K562 (cell line): Measurements from ENCODE around the gene DYNC1H1. TPM values are rescaled to one million over a fixed set of nuclear protein-coding genes. Genes with fewer than 3 reads are reported as not detected.

ENCODE experiments used
- CTBP1 ChIP-seq: fragments of 450-650 bp; IDR thresholded peaks from 2 replicates; pipeline ENCODE4 v1.6.1; 2016; ENCODE audit warnings: borderline replicate concordance
- GABPB1 ChIP-seq: sonication (generic); formaldehyde crosslinking; IDR thresholded peaks from 2 replicates; pipeline ENCODE4 v1.8.0; 2022; ENCODE audit warnings: mild to moderate bottlenecking, missing genetic modification reagents
- HMGXB4 ChIP-seq: sonication (generic); formaldehyde crosslinking; IDR thresholded peaks from 2 replicates; pipeline ENCODE4 v1.8.1; 2023; ENCODE audit warnings: mild to moderate bottlenecking, missing genetic modification reagents
- KLF1 ChIP-seq: fragments of 450-650 bp; IDR thresholded peaks from 2 replicates; pipeline ENCODE4 v1.6.1; 2016; ENCODE audit warnings: missing genetic modification characterization, missing compliant biosample characterization
- MAZ ChIP-seq, 2 experiments: fragments of 450-650 bp in 1 of 2; sonication (generic) in 1 of 2; formaldehyde crosslinking; IDR thresholded peaks in 1 of 2; conservative IDR thresholded peaks in 1 of 2; 2 replicates each; pipeline versions ENCODE4 v1.4.0 to v1.5.0; 2020; ENCODE audit warnings: mild to moderate bottlenecking in 1 of 2, missing genetic modification reagents in 1 of 2
- MCM5 ChIP-seq: fragments of 450-650 bp; IDR thresholded peaks from 2 replicates; pipeline ENCODE4 v1.6.1; 2016; ENCODE audit warnings: low read depth
- POLR2AphosphoS5 ChIP-seq: IDR thresholded peaks from 2 replicates; pipeline ENCODE4 v1.6.1; 2011; ENCODE audit warnings: mild to moderate bottlenecking, low read depth, low read length, moderate library complexity; ENCODE audit not compliant: control insufficient read depth, insufficient read depth
- RNF219 ChIP-seq: fragments of 250-450 bp; sonication (Bioruptor Pico); IDR thresholded peaks from 2 replicates; pipeline ENCODE4 v1.5.0; 2022; ENCODE audit warnings: mild to moderate bottlenecking
- SMARCA4 ChIP-seq: fragments of 450-650 bp; IDR thresholded peaks from 2 replicates; pipeline ENCODE4 v1.6.1; 2016
- SNRNP70 ChIP-seq: fragments of 200-400 bp; formaldehyde crosslinking; optimal IDR thresholded peaks from 2 replicates; pipeline ENCODE3; 2017; ENCODE audit warnings: low read depth, low read length
- ZNF280B ChIP-seq: fragments of 250-450 bp; sonication (Bioruptor Pico); IDR thresholded peaks from 2 replicates; pipeline ENCODE4 v1.5.1; 2021; ENCODE audit warnings: mild to moderate bottlenecking
- ZNF347 ChIP-seq: fragments of 450-650 bp; formaldehyde crosslinking; IDR thresholded peaks from 2 replicates; pipeline ENCODE4 v1.4.0; 2020; ENCODE audit warnings: low read depth, mild to moderate bottlenecking, moderate library complexity
- ZNF589 ChIP-seq: fragments of 200-800 bp; sonication (Bioruptor generic); IDR thresholded peaks from 2 replicates; pipeline ENCODE4 v1.6.1; 2016; ENCODE audit warnings: low read depth, missing genetic modification characterization, missing compliant biosample characterization
- polyA plus RNA-seq, 8 experiments: library from polyadenylated mRNA; depleted of rRNA in 4 of 8; stranded (reverse) in 5 of 8; unstranded in 3 of 8; fragments of >200 nt; fragmentation: Nextera tagmentation in 2 of 8; fragmentation: Illumina TruSeq in 1 of 8; extraction: Ambion mirVana in 2 of 8; extraction: Trizol in 1 of 8; gene quantifications; 2 replicates each; pipeline versions ENCODE4 v1.2.1 to v1.2.3, GENCODE V29; 2011 to 2014; ENCODE audit warnings: inconsistent platforms in 1 of 8, missing spikeins in 1 of 8
- total RNA-seq, 7 experiments: library from RNA; depleted of rRNA in 6 of 7; stranded (reverse); fragments of >200 nt in 6 of 7; fragmentation: Illumina TruSeq in 2 of 7; extraction: Trizol in 2 of 7; gene quantifications; 2 replicates each; pipeline versions ENCODE4 v1.2.1 to v1.2.3, GENCODE V29; 2011 to 2021; ENCODE audit warnings: low replicate concordance in 1 of 7
- TF ChIP-seq, protein P1 (sequence below), 3 experiments: fragments of 200-800 bp in 1 of 3; sonication (Bioruptor generic) in 1 of 3; sonication (generic) in 1 of 3; formaldehyde crosslinking in 1 of 3; IDR thresholded peaks; 2 replicates each; pipeline versions ENCODE4 v1.6.1 to v1.8.0; 2016 to 2022; ENCODE audit warnings: mild to moderate bottlenecking in 2 of 3, missing compliant biosample characterization in 2 of 3, missing genetic modification characterization in 2 of 3, missing genetic modification reagents in 1 of 3
- TF ChIP-seq, protein P2 (sequence below), 2 experiments: fragments of 450-650 bp; conservative IDR thresholded peaks; 2 replicates each; pipeline ENCODE4 v1.6.1; 2017; ENCODE audit warnings: mild to moderate bottlenecking in 2 of 2, moderate library complexity in 2 of 2
- TF ChIP-seq, protein P3 (sequence below), 3 experiments: IDR thresholded peaks in 2 of 3; conservative IDR thresholded peaks in 1 of 3; 2 replicates each; pipeline ENCODE4 v1.5.1; 2011 to 2012; ENCODE audit warnings: low read length in 3 of 3, mild to moderate bottlenecking in 3 of 3, control low read depth in 2 of 3, improper control_type of control experiment in 1 of 3, inconsistent platforms in 1 of 3, low read depth in 1 of 3, mixed read lengths in 1 of 3, moderate library complexity in 1 of 3; ENCODE audit not compliant: insufficient read depth in 2 of 3

Gene DYNC1H1
- total and polyA plus RNA-seq, 9 of the 15 experiments (the other 6 are each of a cell fraction or from before 2014, with no cell fraction given) = 31.9 to 335 (median 115) TPM

DNA sequence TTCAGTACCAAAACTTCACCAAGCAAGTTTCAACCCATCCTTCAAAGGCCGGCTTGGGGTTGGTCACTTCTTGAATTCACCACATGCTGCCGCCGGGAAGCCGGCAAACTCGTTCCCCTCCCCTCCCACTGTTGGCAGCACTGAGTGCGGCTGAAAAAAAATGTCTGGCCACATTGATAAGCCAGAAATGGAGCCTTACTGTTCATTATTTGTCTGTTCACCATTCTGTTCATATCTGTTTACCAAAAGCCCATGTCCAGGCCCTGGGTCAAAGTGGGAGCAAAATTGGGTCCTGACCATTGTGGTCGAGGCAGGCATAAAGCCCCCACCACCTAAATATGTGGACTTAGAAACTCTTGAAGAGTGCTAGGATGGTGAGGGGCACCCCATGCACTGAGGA, 129.7 kb downstream of the DYNC1H1 start (continued):
- TF ChIP-seq, protein P1, sequence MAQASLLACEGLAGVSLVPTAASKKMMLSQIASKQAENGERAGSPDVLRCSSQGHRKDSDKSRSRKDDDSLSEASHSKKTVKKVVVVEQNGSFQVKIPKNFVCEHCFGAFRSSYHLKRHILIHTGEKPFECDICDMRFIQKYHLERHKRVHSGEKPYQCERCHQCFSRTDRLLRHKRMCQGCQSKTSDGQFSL (CRISPR knock-in tag; IDR thresholded peaks at IDR 0.05) = no peak
- TF ChIP-seq, protein P1 (tag; IDR thresholded peaks at IDR 0.05) = no peak
- TF ChIP-seq ZNF589 = no peak
- TF ChIP-seq CTBP1 = no peak
- TF ChIP-seq ZNF347 (CRISPR knock-in tag) = no peak
- TF ChIP-seq SMARCA4 = peak; percentile 52; the same call in 1 of the 2 replicates
- TF ChIP-seq, protein P2, sequence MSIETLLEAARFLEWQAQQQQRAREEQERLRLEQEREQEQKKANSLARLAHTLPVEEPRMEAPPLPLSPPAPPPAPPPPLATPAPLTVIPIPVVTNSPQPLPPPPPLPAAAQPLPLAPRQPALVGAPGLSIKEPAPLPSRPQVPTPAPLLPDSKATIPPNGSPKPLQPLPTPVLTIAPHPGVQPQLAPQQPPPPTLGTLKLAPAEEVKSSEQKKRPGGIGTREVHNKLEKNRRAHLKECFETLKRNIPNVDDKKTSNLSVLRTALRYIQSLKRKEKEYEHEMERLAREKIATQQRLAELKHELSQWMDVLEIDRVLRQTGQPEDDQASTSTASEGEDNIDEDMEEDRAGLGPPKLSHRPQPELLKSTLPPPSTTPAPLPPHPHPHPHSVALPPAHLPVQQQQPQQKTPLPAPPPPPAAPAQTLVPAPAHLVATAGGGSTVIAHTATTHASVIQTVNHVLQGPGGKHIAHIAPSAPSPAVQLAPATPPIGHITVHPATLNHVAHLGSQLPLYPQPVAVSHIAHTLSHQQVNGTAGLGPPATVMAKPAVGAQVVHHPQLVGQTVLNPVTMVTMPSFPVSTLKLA (conservative IDR thresholded peaks at IDR 0.05) = peak; percentile 34 to 46; a peak in 3 of 4 replicates
- no peak for TF ChIP-seq HMGXB4 (CRISPR knock-in tag)
- no peak for TF ChIP-seq SNRNP70
- TF ChIP-seq, protein P3, sequence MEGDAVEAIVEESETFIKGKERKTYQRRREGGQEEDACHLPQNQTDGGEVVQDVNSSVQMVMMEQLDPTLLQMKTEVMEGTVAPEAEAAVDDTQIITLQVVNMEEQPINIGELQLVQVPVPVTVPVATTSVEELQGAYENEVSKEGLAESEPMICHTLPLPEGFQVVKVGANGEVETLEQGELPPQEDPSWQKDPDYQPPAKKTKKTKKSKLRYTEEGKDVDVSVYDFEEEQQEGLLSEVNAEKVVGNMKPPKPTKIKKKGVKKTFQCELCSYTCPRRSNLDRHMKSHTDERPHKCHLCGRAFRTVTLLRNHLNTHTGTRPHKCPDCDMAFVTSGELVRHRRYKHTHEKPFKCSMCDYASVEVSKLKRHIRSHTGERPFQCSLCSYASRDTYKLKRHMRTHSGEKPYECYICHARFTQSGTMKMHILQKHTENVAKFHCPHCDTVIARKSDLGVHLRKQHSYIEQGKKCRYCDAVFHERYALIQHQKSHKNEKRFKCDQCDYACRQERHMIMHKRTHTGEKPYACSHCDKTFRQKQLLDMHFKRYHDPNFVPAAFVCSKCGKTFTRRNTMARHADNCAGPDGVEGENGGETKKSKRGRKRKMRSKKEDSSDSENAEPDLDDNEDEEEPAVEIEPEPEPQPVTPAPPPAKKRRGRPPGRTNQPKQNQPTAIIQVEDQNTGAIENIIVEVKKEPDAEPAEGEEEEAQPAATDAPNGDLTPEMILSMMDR (IDR thresholded peaks at IDR 0.05 in 2 of 3, conservative IDR thresholded peaks at IDR 0.05 in 1 of 3; ENCODE audit: insufficient read depth in 2 of 3, low read depth in 1 of 3, low read length in 3 of 3) = peak; percentile 23 to 36 (median 26); a peak in 4 of 6 replicates
- TF ChIP-seq ZNF280B = no peak
- TF ChIP-seq KLF1 = no peak
- TF ChIP-seq POLR2AphosphoS5 = 0 out of 2 replicates have a peak, but pooled peaks have one; percentile 29
- no peak for TF ChIP-seq MCM5
- TF ChIP-seq MAZ (CRISPR knock-in tag; conservative IDR thresholded peaks at IDR 0.05 in 1 of 2, IDR thresholded peaks at IDR 0.05 in 1 of 2) = peak in 1 of 2 experiments; percentile 54; a peak in 2 of 4 replicates
- no peak for TF ChIP-seq GABPB1 (CRISPR knock-in tag)
- no peak for TF ChIP-seq RNF219 (CRISPR knock-in tag)
